CD4-positive, alpha-beta T cell treated with Interferon alpha-2 for 1 hour (primary cell): ENCODE data around the gene LAMTOR1.
"Not testable (repeated sequence)": the region's sequence is repeated elsewhere in the genome, so short reads cannot be mapped to it uniquely, and the experiment has no call there.

Experiments
- DNase-seq, 2 donors: peaks; one replicate each; pipeline ENCODE4 v3.0.0-alpha.2; 2020 to 2022

Gene LAMTOR1

GRCh38 chr11:72102946-72103753 is at the start of gene LAMTOR1:
Gene LAMTOR1 (minus strand): TSS chr11:72103297. CDS start chr11:72103224, 73 bp downstream.
- DNase-seq = peak; percentile 97 to 98

- DNase-seq = no peak
Observed at GRCh38 chr11:72150882-72151281, 47.8 kb upstream of the LAMTOR1 start.

- DNase-seq = no peak
Observed at GRCh38 chr11:72146625-72147024, 43.5 kb upstream of the LAMTOR1 start.

GRCh38 chr11:72144807-72145565 is 41.9 kb upstream of the LAMTOR1 start:
- DNase-seq = no peak

GRCh38 chr11:72142543-72142942 is 39.4 kb upstream of the LAMTOR1 start:
- not testable (repeated sequence) for DNase-seq

GRCh38 chr11:72142086-72142485 is 39.0 kb upstream of the LAMTOR1 start:
- not testable (repeated sequence) for DNase-seq

GRCh38 chr11:72141066-72141465 is 38.0 kb upstream of the LAMTOR1 start:
- no peak for DNase-seq

- DNase-seq = no peak
Observed at GRCh38 chr11:72140661-72141060, 37.6 kb upstream of the LAMTOR1 start.

- DNase-seq = no peak
Observed at GRCh38 chr11:72139500-72139899, 36.4 kb upstream of the LAMTOR1 start.

GRCh38 chr11:72138821-72139390 is 35.8 kb upstream of the LAMTOR1 start:
- no peak for DNase-seq

GRCh38 chr11:72136684-72137262 is 33.7 kb upstream of the LAMTOR1 start:
- DNase-seq = no peak

GRCh38 chr11:72135891-72136683 is 33.0 kb upstream of the LAMTOR1 start:
- DNase-seq = no peak

- not testable (repeated sequence) for DNase-seq
Observed at GRCh38 chr11:72135473-72135872, 32.4 kb upstream of the LAMTOR1 start, which contains the start of gene FOLR3. Gene FOLR3 (plus strand): TSS chr11:72135725. CDS start chr11:72135953, 228 bp downstream.

- no peak for DNase-seq
Observed at GRCh38 chr11:72132646-72133045, 29.5 kb upstream of the LAMTOR1 start.

- DNase-seq = no peak
Observed at GRCh38 chr11:72129381-72129780, 26.3 kb upstream of the LAMTOR1 start.

GRCh38 chr11:72127923-72128322 is 24.8 kb upstream of the LAMTOR1 start:
- DNase-seq = no peak

GRCh38 chr11:72125956-72126355 is 22.9 kb upstream of the LAMTOR1 start:
- DNase-seq = no peak

GRCh38 chr11:72124046-72124445 is 20.9 kb upstream of the LAMTOR1 start:
- DNase-seq = no peak

- no peak for DNase-seq
Observed at GRCh38 chr11:72123117-72123653, 20.1 kb upstream of the LAMTOR1 start.

- DNase-seq = no peak
Observed at GRCh38 chr11:72122607-72123006, 19.5 kb upstream of the LAMTOR1 start.

- DNase-seq = no peak
Observed at GRCh38 chr11:72120930-72121329, 17.8 kb upstream of the LAMTOR1 start.

- no peak for DNase-seq
Observed at GRCh38 chr11:72119198-72119597, 16.1 kb upstream of the LAMTOR1 start.
